ENCODE results near the gene CDK14.

The CDK14 gene

GRCh38 chr7:90842430-90842788 is 246.3 kb downstream of the CDK14 start:
- DNase-seq (ENCODE audit: low read depth), result no peak

GRCh38 chr7:90843472-90843871 is 247.4 kb downstream of the CDK14 start:
- no peak for DNase-seq (ENCODE audit: low read depth)

- no peak for DNase-seq (ENCODE audit: low read depth)
Measured at GRCh38 chr7:90844421-90844820, 248.3 kb downstream of the CDK14 start.

- DNase-seq (ENCODE audit: low read depth), result no peak
Measured at GRCh38 chr7:90846192-90846591, 250.1 kb downstream of the CDK14 start.

- no peak for DNase-seq (ENCODE audit: low read depth)
Measured at GRCh38 chr7:90850066-90850465, 253.9 kb downstream of the CDK14 start.

- DNase-seq (ENCODE audit: low read depth), result no peak
Measured at GRCh38 chr7:90850471-90850870, 254.3 kb downstream of the CDK14 start.

GRCh38 chr7:90853205-90853604 is 257.1 kb downstream of the CDK14 start:
- no peak for DNase-seq (ENCODE audit: low read depth)

GRCh38 chr7:90856351-90857070 is 260.4 kb downstream of the CDK14 start:
- no peak for DNase-seq (ENCODE audit: low read depth)

GRCh38 chr7:90857603-90858002 is 261.5 kb downstream of the CDK14 start:
- DNase-seq (ENCODE audit: low read depth), result no peak

GRCh38 chr7:90858546-90858945 is 262.4 kb downstream of the CDK14 start:
- no peak for DNase-seq (ENCODE audit: low read depth)

- no peak for DNase-seq (ENCODE audit: low read depth)
Measured at GRCh38 chr7:90859521-90859920, 263.4 kb downstream of the CDK14 start.

- no peak for DNase-seq (ENCODE audit: low read depth)
Measured at GRCh38 chr7:90864088-90864487, 268.0 kb downstream of the CDK14 start.

GRCh38 chr7:90869335-90869734 is 273.2 kb downstream of the CDK14 start:
- DNase-seq (ENCODE audit: low read depth), result no peak

GRCh38 chr7:90876701-90877100 is 280.6 kb downstream of the CDK14 start:
- DNase-seq (ENCODE audit: low read depth), result no peak

- no peak for DNase-seq (ENCODE audit: low read depth)
Measured at GRCh38 chr7:90877201-90877600, 281.1 kb downstream of the CDK14 start.

GRCh38 chr7:90879924-90880323 is 283.8 kb downstream of the CDK14 start:
- no peak for DNase-seq (ENCODE audit: low read depth)

- DNase-seq (ENCODE audit: low read depth), result no peak
Measured at GRCh38 chr7:90886416-90886815, 290.3 kb downstream of the CDK14 start.

GRCh38 chr7:90889210-90889609 is 293.1 kb downstream of the CDK14 start:
- no peak for DNase-seq (ENCODE audit: low read depth)

GRCh38 chr7:90889644-90890043 is 293.5 kb downstream of the CDK14 start:
- no peak for DNase-seq (ENCODE audit: low read depth)

GRCh38 chr7:90891529-90891928 is 295.4 kb downstream of the CDK14 start:
- DNase-seq (ENCODE audit: low read depth), result no peak

GRCh38 chr7:90892213-90892612 is 296.1 kb downstream of the CDK14 start:
- DNase-seq (ENCODE audit: low read depth), result no peak

GRCh38 chr7:90894122-90894521 is 298.0 kb downstream of the CDK14 start:
- DNase-seq (ENCODE audit: low read depth), result no peak

- no peak for DNase-seq (ENCODE audit: low read depth)
Measured at GRCh38 chr7:90896458-90896857, 300.3 kb downstream of the CDK14 start.

- no peak for DNase-seq (ENCODE audit: low read depth)
Measured at GRCh38 chr7:90897961-90898469, 301.9 kb downstream of the CDK14 start.
